Measurements from ENCODE around the gene PLXNA4.

PLXNA4 gene

GRCh38 chr7:132269718-132270117, 306.6 kb downstream of the PLXNA4 start:
- Histone ChIP-seq H3K9ac (ENCODE audit: low read depth, low read length) (no peak overlapping the region), H3K4me1 (ENCODE audit: control insufficient read depth, insufficient read depth, low read length) (no peaks in the 10 kb centered on the region), H3K27me3 (ENCODE audit: control insufficient read depth, insufficient read depth, low read length) (no peaks in the 10 kb centered on the region), H3K4me3 (ENCODE audit: low read depth, low read length) (no peak overlapping the region), H3K36me3 (ENCODE audit: control insufficient read depth, insufficient read depth, low read length) (no peaks in the 10 kb centered on the region), H3K9me3 (ENCODE audit: control insufficient read depth, insufficient read depth, low read length) (no peaks in the 10 kb centered on the region)

- H3K9me3 ChIP-seq (ENCODE audit: control insufficient read depth, insufficient read depth, low read length), result no peaks in the 10 kb centered on the region
- H3K4me1 ChIP-seq (ENCODE audit: control insufficient read depth, insufficient read depth, low read length), result no peaks in the 10 kb centered on the region
- no peaks in the 10 kb centered on the region for H3K27me3 ChIP-seq (ENCODE audit: control insufficient read depth, insufficient read depth, low read length)
- H3K4me3 ChIP-seq (ENCODE audit: low read depth, low read length), result no peak overlapping the region
- no peaks in the 10 kb centered on the region for H3K36me3 ChIP-seq (ENCODE audit: control insufficient read depth, insufficient read depth, low read length)
- H3K9ac ChIP-seq (ENCODE audit: low read depth, low read length), result no peak overlapping the region
These were observed 313.1 kb downstream of the PLXNA4 start for GRCh38 chr7:132263151-132263550.

DNA sequence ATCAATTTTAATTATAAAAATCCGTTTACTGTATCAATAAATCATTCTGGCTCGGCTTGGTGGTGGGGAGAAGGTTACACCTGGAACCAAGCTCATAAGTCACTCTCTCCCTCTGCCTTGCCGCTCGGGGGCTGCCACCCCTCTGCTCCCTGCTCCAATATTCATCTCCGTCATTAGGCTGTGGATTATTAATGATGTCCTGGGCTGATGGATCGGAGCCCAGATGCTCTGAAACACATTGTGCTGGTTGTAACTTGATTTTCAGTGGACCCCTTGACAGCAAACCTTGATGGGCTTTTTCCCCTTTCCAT, 314.2 kb downstream of the PLXNA4 start:
- H3K4me1 ChIP-seq (ENCODE audit: control insufficient read depth, insufficient read depth, low read length), result no peaks in the 10 kb centered on the region

GRCh38 chr7:132261327-132262159, 314.7 kb downstream of the PLXNA4 start:
- H3K27me3 ChIP-seq (ENCODE audit: control insufficient read depth, insufficient read depth, low read length), result no peaks in the 10 kb centered on the region
- no peak overlapping the region for H3K4me3 ChIP-seq (ENCODE audit: low read depth, low read length)
- no peaks in the 10 kb centered on the region for H3K4me1 ChIP-seq (ENCODE audit: control insufficient read depth, insufficient read depth, low read length)
- H3K9ac ChIP-seq (ENCODE audit: low read depth, low read length), result no peak overlapping the region
- H3K9me3 ChIP-seq (ENCODE audit: control insufficient read depth, insufficient read depth, low read length), result no peaks in the 10 kb centered on the region
- H3K36me3 ChIP-seq (ENCODE audit: control insufficient read depth, insufficient read depth, low read length), result no peaks in the 10 kb centered on the region

More for the DNA sequence above, 314.2 kb downstream of the PLXNA4 start:
- Histone ChIP-seq H3K9ac (ENCODE audit: low read depth, low read length) (no peak overlapping the region), H3K9me3 (ENCODE audit: control insufficient read depth, insufficient read depth, low read length) (no peaks in the 10 kb centered on the region), H3K27me3 (ENCODE audit: control insufficient read depth, insufficient read depth, low read length) (no peaks in the 10 kb centered on the region), H3K4me3 (ENCODE audit: low read depth, low read length) (no peak overlapping the region), H3K36me3 (ENCODE audit: control insufficient read depth, insufficient read depth, low read length) (no peaks in the 10 kb centered on the region)

DNA sequence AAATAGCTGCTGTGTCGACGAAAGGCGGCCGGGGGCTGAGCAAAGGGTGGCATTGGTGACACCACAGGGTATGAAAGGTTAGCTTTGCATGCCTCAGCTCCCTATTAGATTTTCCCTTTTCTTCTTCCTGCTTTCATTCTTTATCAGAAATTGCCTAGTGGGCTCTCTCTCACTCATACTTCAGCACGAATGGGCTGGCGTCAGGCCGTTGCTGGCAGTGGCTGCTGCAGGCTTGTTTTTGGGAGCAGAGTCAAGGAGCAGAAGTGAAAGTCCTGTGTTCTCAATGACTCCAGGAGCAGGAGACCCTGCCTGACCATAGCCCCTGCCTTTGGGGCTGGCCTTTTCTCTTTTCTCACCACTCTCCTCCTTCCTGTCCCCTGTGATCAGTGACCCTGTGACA, 318.0 kb downstream of the PLXNA4 start:
- H3K9me3 ChIP-seq (ENCODE audit: control insufficient read depth, insufficient read depth, low read length), result no peaks in the 10 kb centered on the region
- H3K27me3 ChIP-seq (ENCODE audit: control insufficient read depth, insufficient read depth, low read length), result no peaks in the 10 kb centered on the region
- H3K4me3 ChIP-seq (ENCODE audit: low read depth, low read length), result no peak overlapping the region
- no peaks in the 10 kb centered on the region for H3K36me3 ChIP-seq (ENCODE audit: control insufficient read depth, insufficient read depth, low read length)
- no peak overlapping the region for H3K9ac ChIP-seq (ENCODE audit: low read depth, low read length)
- no peaks in the 10 kb centered on the region for H3K4me1 ChIP-seq (ENCODE audit: control insufficient read depth, insufficient read depth, low read length)

DNA sequence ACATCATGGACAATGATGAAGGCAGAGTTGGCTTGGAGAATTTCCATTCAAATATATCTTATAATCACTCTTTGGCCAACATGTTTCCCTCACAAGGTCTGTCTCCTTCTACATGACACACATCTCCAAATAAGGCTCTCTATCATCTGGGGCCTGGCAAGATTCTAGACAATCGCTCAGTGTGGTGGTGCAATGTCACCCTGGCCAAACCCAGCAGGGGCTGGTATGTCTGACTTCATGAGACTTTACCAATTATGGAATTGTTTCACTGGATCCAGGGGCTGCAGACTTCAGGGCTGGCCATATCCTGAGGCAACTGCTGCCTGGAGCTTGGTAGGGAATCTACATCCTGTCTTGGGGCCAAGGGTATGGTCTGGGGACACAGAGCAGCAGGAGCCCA, 319.0 kb downstream of the PLXNA4 start:
- H3K9ac ChIP-seq (ENCODE audit: low read depth, low read length), result no peak overlapping the region
- H3K9me3 ChIP-seq (ENCODE audit: control insufficient read depth, insufficient read depth, low read length), result no peaks in the 10 kb centered on the region
- no peak overlapping the region for H3K4me3 ChIP-seq (ENCODE audit: low read depth, low read length)
- no peaks in the 10 kb centered on the region for H3K27me3 ChIP-seq (ENCODE audit: control insufficient read depth, insufficient read depth, low read length)
- H3K36me3 ChIP-seq (ENCODE audit: control insufficient read depth, insufficient read depth, low read length), result no peaks in the 10 kb centered on the region
- no peaks in the 10 kb centered on the region for H3K4me1 ChIP-seq (ENCODE audit: control insufficient read depth, insufficient read depth, low read length)

- Histone ChIP-seq H3K27me3 (ENCODE audit: control insufficient read depth, insufficient read depth, low read length) (no peaks in the 10 kb centered on the region), H3K9me3 (ENCODE audit: control insufficient read depth, insufficient read depth, low read length) (no peaks in the 10 kb centered on the region), H3K4me3 (ENCODE audit: low read depth, low read length) (no peak overlapping the region), H3K36me3 (ENCODE audit: control insufficient read depth, insufficient read depth, low read length) (no peaks in the 10 kb centered on the region), H3K9ac (ENCODE audit: low read depth, low read length) (no peak overlapping the region), H3K4me1 (ENCODE audit: control insufficient read depth, insufficient read depth, low read length) (no peaks in the 10 kb centered on the region)
These were observed 319.5 kb downstream of the PLXNA4 start for GRCh38 chr7:132256721-132257212.

DNA sequence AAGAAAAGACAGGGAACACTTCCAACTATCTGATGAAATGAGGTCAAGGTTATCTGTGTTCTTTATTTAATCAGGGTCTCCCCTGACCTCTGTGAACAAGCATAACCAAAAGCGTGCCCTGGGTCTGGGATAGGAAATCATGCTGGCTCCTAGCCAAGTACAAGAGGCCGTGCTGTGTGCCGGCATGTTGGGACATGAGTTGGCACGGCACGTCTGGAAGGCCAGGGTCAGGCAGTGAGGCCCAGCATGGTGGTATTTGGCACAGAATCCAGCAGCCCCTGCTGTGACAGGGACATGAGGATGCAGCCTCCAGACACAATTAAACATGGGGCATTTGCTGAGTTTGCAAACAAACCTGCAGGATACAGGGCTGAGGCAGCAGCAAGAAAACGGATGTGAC, 320.4 kb downstream of the PLXNA4 start:
- no peaks in the 10 kb centered on the region for H3K36me3 ChIP-seq (ENCODE audit: control insufficient read depth, insufficient read depth, low read length)
- H3K9me3 ChIP-seq (ENCODE audit: control insufficient read depth, insufficient read depth, low read length), result no peaks in the 10 kb centered on the region
- no peaks in the 10 kb centered on the region for H3K4me1 ChIP-seq (ENCODE audit: control insufficient read depth, insufficient read depth, low read length)
- no peaks in the 10 kb centered on the region for H3K27me3 ChIP-seq (ENCODE audit: control insufficient read depth, insufficient read depth, low read length)
- no peak overlapping the region for H3K4me3 ChIP-seq (ENCODE audit: low read depth, low read length)
- H3K9ac ChIP-seq (ENCODE audit: low read depth, low read length), result no peak overlapping the region

DNA sequence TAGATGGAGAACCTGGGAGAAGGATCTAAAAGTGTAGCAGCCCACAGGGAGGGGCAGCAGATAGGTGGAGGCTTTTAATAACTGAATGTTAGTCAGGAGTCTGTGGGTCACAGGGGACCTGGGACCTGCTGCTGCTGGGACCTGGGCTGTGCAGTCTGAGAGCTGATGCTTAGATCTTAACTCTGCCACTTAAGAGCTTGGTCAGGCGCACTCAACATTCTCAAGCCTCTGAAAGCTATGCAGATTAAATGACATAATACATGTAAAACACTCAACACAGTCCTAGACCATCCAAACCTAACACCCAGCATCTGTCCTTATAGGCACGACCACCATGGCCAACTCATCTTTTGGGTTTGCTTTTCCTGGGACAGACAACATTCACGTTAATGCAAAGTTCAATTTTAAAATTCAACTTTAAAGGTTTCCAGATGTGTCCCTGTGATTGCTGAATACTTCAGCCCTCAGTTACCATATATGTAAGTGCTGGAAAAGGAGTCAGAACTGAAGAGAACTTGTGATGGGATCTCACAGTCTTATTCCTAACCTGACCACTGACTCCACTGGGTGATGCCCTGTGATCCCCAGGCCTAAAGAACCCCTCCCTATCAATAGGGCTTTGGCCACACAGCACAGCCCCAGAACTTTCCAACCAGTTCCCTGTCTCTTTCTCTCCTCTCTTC, 321.0 kb downstream of the PLXNA4 start:
- peaks cover under 1% of the 10 kb centered on the region for H3K4me1 ChIP-seq (ENCODE audit: control insufficient read depth, insufficient read depth, low read length)

GRCh38 chr7:132254455-132254854, 321.8 kb downstream of the PLXNA4 start:
- Histone ChIP-seq H3K36me3 (ENCODE audit: control insufficient read depth, insufficient read depth, low read length) (no peaks in the 10 kb centered on the region), H3K4me3 (ENCODE audit: low read depth, low read length) (no peak overlapping the region), H3K9ac (ENCODE audit: low read depth, low read length) (no peak overlapping the region), H3K9me3 (ENCODE audit: control insufficient read depth, insufficient read depth, low read length) (no peaks in the 10 kb centered on the region), H3K27me3 (ENCODE audit: control insufficient read depth, insufficient read depth, low read length) (no peaks in the 10 kb centered on the region), H3K4me1 (ENCODE audit: control insufficient read depth, insufficient read depth, low read length) (peaks cover 7% of the 10 kb centered on the region)

More for the DNA sequence above, 321.0 kb downstream of the PLXNA4 start:
- H3K9ac ChIP-seq (ENCODE audit: low read depth, low read length), result no peak overlapping the region
- H3K36me3 ChIP-seq (ENCODE audit: control insufficient read depth, insufficient read depth, low read length), result no peaks in the 10 kb centered on the region
- no peak overlapping the region for H3K4me3 ChIP-seq (ENCODE audit: low read depth, low read length)
- H3K27me3 ChIP-seq (ENCODE audit: control insufficient read depth, insufficient read depth, low read length), result no peaks in the 10 kb centered on the region
- no peaks in the 10 kb centered on the region for H3K9me3 ChIP-seq (ENCODE audit: control insufficient read depth, insufficient read depth, low read length)

DNA sequence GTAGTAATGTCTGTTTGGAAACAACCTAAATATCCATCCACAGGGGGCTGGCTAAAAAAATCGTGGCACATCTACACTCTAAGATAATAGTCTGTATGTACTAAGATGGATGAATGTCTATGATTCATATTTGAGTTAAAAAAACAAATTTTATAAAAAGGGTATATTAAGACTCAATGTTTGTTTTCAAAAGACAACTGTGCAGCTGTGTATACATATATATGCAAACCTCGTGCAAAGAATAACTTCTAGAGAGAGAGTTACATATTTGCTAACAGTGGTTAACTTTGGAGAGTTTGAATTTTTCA, 323.5 kb downstream of the PLXNA4 start:
- H3K9me3 ChIP-seq (ENCODE audit: control insufficient read depth, insufficient read depth, low read length), result no peaks in the 10 kb centered on the region
- no peaks in the 10 kb centered on the region for H3K27me3 ChIP-seq (ENCODE audit: control insufficient read depth, insufficient read depth, low read length)
- H3K9ac ChIP-seq (ENCODE audit: low read depth, low read length), result no peak overlapping the region
- peaks cover 11% of the 10 kb centered on the region for H3K4me1 ChIP-seq (ENCODE audit: control insufficient read depth, insufficient read depth, low read length)
- H3K36me3 ChIP-seq (ENCODE audit: control insufficient read depth, insufficient read depth, low read length), result no peaks in the 10 kb centered on the region
- no peak overlapping the region for H3K4me3 ChIP-seq (ENCODE audit: low read depth, low read length)

GRCh38 chr7:132251327-132251659, 325.0 kb downstream of the PLXNA4 start:
- Histone ChIP-seq H3K9me3 (ENCODE audit: control insufficient read depth, insufficient read depth, low read length) (no peaks in the 10 kb centered on the region), H3K27me3 (ENCODE audit: control insufficient read depth, insufficient read depth, low read length) (no peaks in the 10 kb centered on the region), H3K9ac (ENCODE audit: low read depth, low read length) (no peak overlapping the region), H3K4me1 (ENCODE audit: control insufficient read depth, insufficient read depth, low read length) (peaks cover 11% of the 10 kb centered on the region), H3K4me3 (ENCODE audit: low read depth, low read length) (no peak overlapping the region), H3K36me3 (ENCODE audit: control insufficient read depth, insufficient read depth, low read length) (no peaks in the 10 kb centered on the region)
